Measurements from ENCODE around the gene SIN3B. TPM values are rescaled to one million over a fixed set of nuclear protein-coding genes. Genes with fewer than 3 reads are reported as not detected.
A peak's percentile ranks its signal among the peaks of the same experiment; 100 is the strongest.

SIN3B gene
- total and polyA plus RNA-seq, 2 donors (not counting 1 experiment from before 2014, with no cell fraction given): 118 to 138 TPM

- peaks cover 7 to 9% of the 10 kb centered on the region in 2 donors for H3K4me1 ChIP-seq (ENCODE audit: control insufficient read depth in 2 of 2, insufficient read depth in 2 of 2, low read length in 2 of 2)
- ATAC-seq (ENCODE audit: low read depth) (no peak), DNase-seq (no peak)
- H4K20me1 ChIP-seq (ENCODE audit: control insufficient read depth, insufficient read depth, low read length, poor library complexity, severe bottlenecking): no peaks in the 10 kb centered on the region
- no peaks in the 10 kb centered on the region for H3K79me2 ChIP-seq (ENCODE audit: control insufficient read depth, insufficient read depth, low read length)
- H3K36me3 ChIP-seq (replicated peaks in 1 of 2; ENCODE audit: control extremely low read depth in 1 of 2, control insufficient read depth in 1 of 2, extremely low read depth in 1 of 2, insufficient read depth in 2 of 2, low read length in 1 of 2): peaks cover 0 to 31% of the 10 kb centered on the region in 2 experiments
- intact Hi-C loops (cut with micrococcal nuclease): no loop called here
- no peaks in the 10 kb centered on the region for H3K27me3 ChIP-seq (replicated peaks in 1 of 4; ENCODE audit: control extremely low read depth in 1 of 4, control insufficient read depth in 3 of 4, insufficient read depth in 4 of 4, low read length in 3 of 4)
- no peak overlapping the region for H3K9ac ChIP-seq (ENCODE audit: low read length)
- no peak overlapping the region for H3K4me2 ChIP-seq (replicated peaks; ENCODE audit: low read depth, low read length, poor library complexity, severe bottlenecking)
- ChIA-PET CTCF (no interaction called here), POLR2A (interaction anchor here (0.7 kb wide), 1 partner anchor 28 kb away, joined by 5 read pairs; no protein-coding TSS in a partner anchor)
- Mint-ChIP-seq H3K4me1 (peaks cover 16% of the 10 kb centered on the region), H3K9me3 (ENCODE audit: insufficient read depth) (no peaks in the 10 kb centered on the region), H3K27ac (no peak overlapping the region), H3K27me3 (no peaks in the 10 kb centered on the region), H3K4me3 (no peak overlapping the region)
- no peak overlapping the region for H3K27ac ChIP-seq (ENCODE audit: low read length in 2 of 2)
- TF ChIP-seq EZH2 (IDR thresholded peaks at IDR 0.05; ENCODE audit: borderline replicate concordance, insufficient read depth, low read depth, low read length, poor library complexity, severe bottlenecking): no peak
- TF ChIP-seq, protein P1, sequence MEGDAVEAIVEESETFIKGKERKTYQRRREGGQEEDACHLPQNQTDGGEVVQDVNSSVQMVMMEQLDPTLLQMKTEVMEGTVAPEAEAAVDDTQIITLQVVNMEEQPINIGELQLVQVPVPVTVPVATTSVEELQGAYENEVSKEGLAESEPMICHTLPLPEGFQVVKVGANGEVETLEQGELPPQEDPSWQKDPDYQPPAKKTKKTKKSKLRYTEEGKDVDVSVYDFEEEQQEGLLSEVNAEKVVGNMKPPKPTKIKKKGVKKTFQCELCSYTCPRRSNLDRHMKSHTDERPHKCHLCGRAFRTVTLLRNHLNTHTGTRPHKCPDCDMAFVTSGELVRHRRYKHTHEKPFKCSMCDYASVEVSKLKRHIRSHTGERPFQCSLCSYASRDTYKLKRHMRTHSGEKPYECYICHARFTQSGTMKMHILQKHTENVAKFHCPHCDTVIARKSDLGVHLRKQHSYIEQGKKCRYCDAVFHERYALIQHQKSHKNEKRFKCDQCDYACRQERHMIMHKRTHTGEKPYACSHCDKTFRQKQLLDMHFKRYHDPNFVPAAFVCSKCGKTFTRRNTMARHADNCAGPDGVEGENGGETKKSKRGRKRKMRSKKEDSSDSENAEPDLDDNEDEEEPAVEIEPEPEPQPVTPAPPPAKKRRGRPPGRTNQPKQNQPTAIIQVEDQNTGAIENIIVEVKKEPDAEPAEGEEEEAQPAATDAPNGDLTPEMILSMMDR (IDR thresholded peaks at IDR 0.05): no peak
- no peaks in the 10 kb centered on the region for H3K9me3 ChIP-seq (ENCODE audit: control extremely low read depth in 1 of 3, control insufficient read depth in 2 of 3, insufficient read depth in 1 of 3, low read length in 2 of 3)
- WGBS (ENCODE audit: insufficient coverage): 96% methylated on average over 18 of the region's 20 CpGs
- no peak overlapping the region for H3K4me3 ChIP-seq (ENCODE audit: control extremely low read depth in 1 of 5, extremely low read depth in 1 of 5, insufficient read depth in 1 of 5, low read depth in 2 of 5, low read length in 4 of 5)
- H2AFZ ChIP-seq (ENCODE audit: insufficient read depth, low read depth, low read length, poor library complexity, severe bottlenecking): no peak overlapping the region
Measured at GRCh38 chr19:16860118-16860517, 30.9 kb downstream of the SIN3B start.

DNA sequence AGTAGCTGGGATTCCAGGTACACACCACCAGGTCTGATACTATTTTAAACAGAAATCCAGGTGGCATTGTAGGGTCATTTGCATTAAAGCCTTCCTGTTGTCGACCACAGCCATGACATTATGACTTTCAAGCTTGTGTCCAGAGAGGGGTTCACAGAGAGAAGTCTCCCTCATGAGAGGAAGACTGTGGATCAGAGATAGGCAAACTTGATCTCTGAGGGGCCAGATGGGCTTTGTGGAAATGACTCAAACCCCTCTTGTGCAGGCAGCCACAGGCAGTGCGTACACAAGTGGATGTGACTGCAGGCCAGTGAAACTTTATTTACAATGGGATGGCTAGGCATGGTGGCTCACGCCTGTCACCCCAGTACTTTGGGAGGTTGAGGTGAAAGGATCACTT, 31.8 kb downstream of the SIN3B start:
- ChIA-PET POLR2A (interaction anchor here (0.7 kb wide), 1 partner anchor 27 kb away, joined by 5 read pairs; no protein-coding TSS in a partner anchor), CTCF (no interaction called here)
- H3K9ac ChIP-seq (ENCODE audit: low read length): no peak overlapping the region
- no peaks in the 10 kb centered on the region for H4K20me1 ChIP-seq (ENCODE audit: control insufficient read depth, insufficient read depth, low read length, poor library complexity, severe bottlenecking)
- peaks cover 0 to 38% of the 10 kb centered on the region in 2 experiments for H3K36me3 ChIP-seq (replicated peaks in 1 of 2; ENCODE audit: control extremely low read depth in 1 of 2, control insufficient read depth in 1 of 2, extremely low read depth in 1 of 2, insufficient read depth in 2 of 2, low read length in 1 of 2)
- H3K4me3 ChIP-seq (ENCODE audit: control extremely low read depth in 1 of 5, extremely low read depth in 1 of 5, insufficient read depth in 1 of 5, low read depth in 2 of 5, low read length in 4 of 5): no peak overlapping the region
- DNase-seq (no peak), ATAC-seq (ENCODE audit: low read depth) (no peak)
- WGBS (ENCODE audit: insufficient coverage): 83% methylated on average over 3 of the region's 3 CpGs
- Mint-ChIP-seq H3K27me3 (no peaks in the 10 kb centered on the region), H3K9me3 (ENCODE audit: insufficient read depth) (no peaks in the 10 kb centered on the region), H3K27ac (peak overlapping the region; percentile 41), H3K4me1 (peaks cover 16% of the 10 kb centered on the region), H3K4me3 (no peak overlapping the region)
- no peak overlapping the region for H3K4me2 ChIP-seq (replicated peaks; ENCODE audit: low read depth, low read length, poor library complexity, severe bottlenecking)
- peaks cover 2% of the 10 kb centered on the region for H3K79me2 ChIP-seq (ENCODE audit: control insufficient read depth, insufficient read depth, low read length)
- intact Hi-C loops (cut with micrococcal nuclease): no loop called here
- no peaks in the 10 kb centered on the region for H3K27me3 ChIP-seq (replicated peaks in 1 of 4; ENCODE audit: control extremely low read depth in 1 of 4, control insufficient read depth in 3 of 4, insufficient read depth in 4 of 4, low read length in 3 of 4)
- TF ChIP-seq, protein P1 (IDR thresholded peaks at IDR 0.05): no peak
- no peak for TF ChIP-seq EZH2 (IDR thresholded peaks at IDR 0.05; ENCODE audit: borderline replicate concordance, insufficient read depth, low read depth, low read length, poor library complexity, severe bottlenecking)
- peaks cover 7 to 9% of the 10 kb centered on the region in 2 donors for H3K4me1 ChIP-seq (ENCODE audit: control insufficient read depth in 2 of 2, insufficient read depth in 2 of 2, low read length in 2 of 2)
- H3K9me3 ChIP-seq (ENCODE audit: control extremely low read depth in 1 of 3, control insufficient read depth in 2 of 3, insufficient read depth in 1 of 3, low read length in 2 of 3): no peaks in the 10 kb centered on the region
- no peak overlapping the region for H3K27ac ChIP-seq (ENCODE audit: low read length in 2 of 2)
- no peak overlapping the region for H2AFZ ChIP-seq (ENCODE audit: insufficient read depth, low read depth, low read length, poor library complexity, severe bottlenecking)

Measured in B cell (primary cell).